Epithelial cell of proximal tubule (primary cell): ENCODE data around the gene SHISA6. TPM values are rescaled to one million over a fixed set of nuclear protein-coding genes. Genes with fewer than 3 reads are reported as not detected.
"Not testable (repeated sequence)": the region's sequence is repeated elsewhere in the genome, so short reads cannot be mapped to it uniquely, and the experiment has no call there.

Source experiments
- DNase-seq: peaks from one replicate; pipeline ENCODE4 v3.0.0-alpha.2; 2011; ENCODE audit warnings: low read depth
- H3K4me3 ChIP-seq: 2 replicates; pipeline ENCODE4 v1.5.1; 2011; ENCODE audit warnings: low read depth, mild to moderate bottlenecking, low read length
- CTCF ChIP-seq: conservative IDR thresholded peaks from 2 replicates; pipeline ENCODE4 v1.5.1; 2012; ENCODE audit warnings: low read depth, mild to moderate bottlenecking, low read length
- total RNA-seq: library from RNA; depleted of rRNA; stranded (reverse); fragments of >200 nt; gene quantifications from 2 replicates; pipeline ENCODE4 v1.2.3, GENCODE V29; 2015

SHISA6 gene
- total RNA-seq, 1 donor from 2014 or later = not detected

DNA sequence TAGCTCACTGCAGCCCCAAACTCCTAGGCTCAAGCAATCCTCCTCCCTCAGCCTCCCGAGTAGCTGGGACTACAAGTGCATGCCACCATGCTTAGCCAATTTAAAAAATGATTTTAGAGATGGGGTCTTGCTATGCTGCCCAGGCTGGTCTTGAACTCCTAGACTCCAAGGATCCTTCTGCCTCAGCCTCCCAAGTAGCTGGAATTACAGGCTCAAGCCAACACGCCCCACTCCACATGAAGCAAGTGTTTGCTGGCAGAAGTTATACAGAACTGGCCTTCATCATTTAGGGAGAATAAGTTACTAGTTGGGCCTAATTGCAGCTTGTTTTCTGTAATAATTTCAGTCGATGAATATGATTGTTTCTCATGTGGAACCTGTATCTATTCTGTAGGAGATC, 68.0 kb downstream of the SHISA6 start:
- no peak for DNase-seq
- no peak overlapping the region for H3K4me3 ChIP-seq
- TF ChIP-seq CTCF = no peak

DNA sequence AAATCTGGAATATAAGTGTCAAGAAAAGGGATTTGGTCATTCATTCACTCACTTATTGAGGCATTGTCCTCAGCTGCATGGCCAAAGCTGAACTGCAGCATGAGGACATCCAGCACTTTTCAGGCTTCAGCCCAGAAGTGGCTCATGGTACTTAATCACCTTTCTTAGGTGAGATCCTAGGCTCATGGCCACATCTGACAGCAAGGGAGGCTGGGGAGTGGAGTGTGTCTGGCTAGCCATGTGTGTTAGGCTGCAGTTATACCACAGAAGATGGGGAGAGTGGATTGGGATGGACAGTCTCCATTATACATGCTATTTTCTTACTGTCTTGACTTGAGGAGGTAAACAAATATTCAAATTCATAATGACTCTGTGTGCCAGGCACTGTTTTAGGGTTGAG, 68.8 kb downstream of the SHISA6 start:
- no peak for TF ChIP-seq CTCF
- no peak overlapping the region for H3K4me3 ChIP-seq
- no peak for DNase-seq

- DNase-seq, H3K4me3 ChIP-seq: not testable (repeated sequence)
Measured at GRCh38 chr17:11316451-11316850, 75.4 kb downstream of the SHISA6 start.

DNA sequence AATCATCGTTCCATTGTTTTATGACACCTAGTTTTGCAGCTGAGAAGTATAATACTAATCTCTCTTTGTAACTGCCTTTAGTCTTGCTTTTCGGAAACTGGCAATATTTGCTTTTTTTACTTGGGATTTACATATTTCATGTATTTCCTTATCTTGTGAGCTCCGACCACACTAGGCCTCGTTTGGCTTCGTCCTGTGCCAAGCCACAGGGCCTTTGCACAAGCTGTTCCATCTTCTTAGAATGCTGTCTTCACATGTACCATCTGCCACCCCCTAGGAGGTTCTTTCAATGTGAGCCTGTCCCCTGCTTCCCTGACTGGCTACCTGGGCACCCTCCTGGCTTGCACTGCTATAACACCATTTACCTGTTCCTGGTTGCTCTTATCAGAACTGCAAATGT, 77.2 kb downstream of the SHISA6 start:
- no peak overlapping the region for H3K4me3 ChIP-seq
- DNase-seq = no peak
- no peak for TF ChIP-seq CTCF

- TF ChIP-seq CTCF = no peak
- no peak for DNase-seq
- no peak overlapping the region for H3K4me3 ChIP-seq
Measured at GRCh38 chr17:11319894-11320293, 78.9 kb downstream of the SHISA6 start.

DNA sequence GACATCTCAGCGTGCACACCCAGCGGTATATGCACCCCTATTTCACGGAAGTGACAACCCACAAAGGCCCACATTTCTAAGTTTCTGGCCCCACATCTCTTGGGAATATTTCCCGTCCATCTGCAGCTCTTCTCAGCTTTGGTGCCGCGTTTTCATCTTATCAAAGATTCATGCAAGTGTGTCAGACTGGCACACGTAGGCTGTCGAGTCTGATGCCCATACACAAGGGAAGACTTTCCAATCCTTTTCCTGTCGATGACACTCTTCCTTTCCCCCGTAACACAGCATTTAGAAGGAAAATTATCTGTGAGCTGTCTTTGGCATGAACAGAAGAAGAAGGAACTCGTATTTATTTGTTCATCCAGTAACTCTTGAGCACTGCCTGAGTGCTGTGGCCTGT, 83.0 kb downstream of the SHISA6 start:
- no peak for TF ChIP-seq CTCF
- no peak for DNase-seq
- no peak overlapping the region for H3K4me3 ChIP-seq

DNA sequence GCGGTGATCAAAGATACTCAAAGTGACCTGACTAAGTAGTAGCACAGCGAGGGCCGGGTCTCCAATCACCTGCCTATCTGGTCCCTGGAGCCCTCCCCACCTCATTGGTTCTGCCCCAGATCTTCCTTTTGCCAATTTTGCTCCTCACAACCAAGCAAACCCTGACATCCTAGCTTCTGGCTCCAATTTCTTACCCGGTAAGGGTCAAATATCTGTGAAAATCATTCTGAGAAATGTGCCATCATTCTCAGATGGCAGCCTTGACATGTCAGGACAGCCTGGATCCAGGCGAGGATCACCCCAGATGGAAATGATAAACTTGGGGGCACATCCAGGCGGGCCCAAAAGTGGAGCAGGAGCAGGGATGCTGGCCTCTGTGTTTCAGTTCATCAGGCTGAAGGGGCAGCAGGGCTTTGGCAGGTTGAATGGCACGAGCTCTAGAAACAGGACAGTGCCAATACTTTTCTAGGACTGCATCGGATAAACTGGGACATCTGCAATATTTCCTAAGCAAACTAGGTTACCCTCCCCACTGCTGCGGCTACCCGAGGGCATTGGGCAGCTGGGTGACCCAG, 83.9 kb downstream of the SHISA6 start:
- TF ChIP-seq CTCF = no peak
- no peak for DNase-seq
- no peak overlapping the region for H3K4me3 ChIP-seq
